Transverse colon (tissue), 4 donors: ENCODE measurements around the gene COA5. TPM values are rescaled to one million over a fixed set of nuclear protein-coding genes. Genes with fewer than 3 reads are reported as not detected.

Experiments used
- DNase-seq: peaks from one replicate; pipeline ENCODE4 v3.0.0-alpha.2; 2019
- H3K27ac ChIP-seq, 4 donors: fragments of 200-600 bp; sonication (generic); 2 replicates each; pipeline ENCODE4 v1.5.1; 2016 to 2018; ENCODE audit warnings: inconsistent platforms in 4 of 4
- H3K27me3 ChIP-seq: fragments of 200-600 bp; sonication (generic); 2 replicates; pipeline ENCODE4 v1.5.1; 2017; ENCODE audit warnings: inconsistent platforms
- H3K36me3 ChIP-seq, 4 donors: fragments of 200-600 bp; sonication (generic); 2 replicates each; pipeline ENCODE4 v1.5.1; 2017 to 2019; ENCODE audit warnings: inconsistent platforms in 4 of 4
- H3K4me1 ChIP-seq, 4 donors: fragments of 200-600 bp; sonication (generic); 2 replicates each; pipeline ENCODE4 v1.5.1; 2017 to 2020; ENCODE audit warnings: inconsistent platforms in 4 of 4
- H3K4me3 ChIP-seq, 4 donors: fragments of 200-600 bp; sonication (generic); 1 replicate in 1 of 4; 2 replicates in 3 of 4; pipeline versions ENCODE4 v1.5.1 to v1.6.1; 2017 to 2019; ENCODE audit warnings: inconsistent platforms in 4 of 4
- H3K9me3 ChIP-seq, 2 donors: fragments of 200-600 bp; sonication (generic); 2 replicates each; pipeline ENCODE4 v1.5.1; 2017 to 2019; ENCODE audit warnings: inconsistent platforms in 2 of 2
- CTCF ChIP-seq, 5 experiments: fragments of 200-600 bp in 3 of 5; fragments of 450-650 bp in 2 of 5; sonication (generic) in 3 of 5; IDR thresholded peaks; 1 replicate in 2 of 5; 2 replicates in 3 of 5; pipeline ENCODE4 v1.5.1; 2016 to 2017; ENCODE audit warnings: antibody characterized with exemption in 5 of 5, inconsistent platforms in 3 of 5, mild to moderate bottlenecking in 2 of 5, moderate library complexity in 1 of 5
- EP300 ChIP-seq: sonication (generic); formaldehyde crosslinking; IDR thresholded peaks from one replicate; pipeline ENCODE4 v1.6.1; 2017; ENCODE audit warnings: antibody characterized with exemption, low read depth
- POLR2A ChIP-seq: fragments of 450-650 bp; IDR thresholded peaks from one replicate; pipeline ENCODE4 v1.6.1; 2016; ENCODE audit warnings: antibody characterized with exemption, mild to moderate bottlenecking, moderate library complexity
- POLR2AphosphoS5 ChIP-seq, 3 donors: sonication (generic); formaldehyde crosslinking; IDR thresholded peaks; one replicate each; pipeline ENCODE4 v1.6.1; 2016; ENCODE audit warnings: antibody characterized with exemption in 3 of 3
- WGBS, 2 donors: methylation state at CpG; one replicate each; pipeline ENCODE4 v1.1.5; 2018; ENCODE audit warnings: low coverage in 1 of 2; 5-methylcytosine and 5-hydroxymethylcytosine counted together
- in situ Hi-C, 4 donors: fragments of 200-750 bp; cut with MboI; loops; one replicate each; pipeline versions ENCODE4 v1.15.0 to v1.15.1; 2017; ENCODE audit warnings: low sequenced_read_pairs in 3 of 4, low pct_ligation_motif_present in 1 of 4, low pct_unique_long_range_greater_than_20kb in 1 of 4
- intact Hi-C: fragments of 100-400 bp; cut with DNase I; formaldehyde crosslinking; loops from one replicate; pipeline ENCODE4 v1.15.1; 2023; ENCODE audit warnings: low total_unique reads
- total RNA-seq, 4 donors: library from RNA; depleted of rRNA; stranded (reverse); fragments of >200 nt; gene quantifications; one replicate each; pipeline ENCODE4 v1.1.0, GENCODE V29; 2016

The COA5 gene
- total RNA-seq, 4 donors from 2014 or later = 4.5 to 36.2 (median 23.2) TPM

- Histone ChIP-seq H3K4me1 (no peaks in the 10 kb centered on the region), H3K27me3 (no peaks in the 10 kb centered on the region), H3K4me3 (no peak overlapping the region), H3K36me3 (peaks cover 0 to 4% (median 0%) of the 10 kb centered on the region in 4 donors), H3K9me3 (no peaks in the 10 kb centered on the region), H3K27ac (no peak overlapping the region)
- WGBS, 2 donors = 65 to 90% methylated on average over 2 to 15 of the region's 15 CpGs
- no peak for DNase-seq
- intact Hi-C loops (no loop called here), in situ Hi-C loops (loop anchor here in 1 of 4 donors (25.0 kb wide), 1 partner anchor 160 kb away; no protein-coding TSS in a partner anchor)
- no peak for TF ChIP-seq EP300
- TF ChIP-seq POLR2A = no peak
Measured at GRCh38 chr2:98572676-98573075, 35.6 kb downstream of the COA5 start.

GRCh38 chr2:98572211-98572610 lies 36.1 kb downstream of the COA5 start:
- Histone ChIP-seq H3K27me3 (no peaks in the 10 kb centered on the region), H3K4me3 (no peak overlapping the region), H3K36me3 (peaks cover 0 to 4% (median 0%) of the 10 kb centered on the region in 4 donors), H3K4me1 (no peaks in the 10 kb centered on the region), H3K27ac (no peak overlapping the region), H3K9me3 (no peaks in the 10 kb centered on the region)
- in situ Hi-C loops = loop anchor here in 1 of 4 donors (25.0 kb wide), 1 partner anchor 160 kb away; no protein-coding TSS in a partner anchor
- TF ChIP-seq CTCF (IDR thresholded peaks at IDR 0.05) (no peak), POLR2AphosphoS5 (IDR thresholded peaks at IDR 0.05) (no peak), EP300 (no peak), POLR2A (no peak)
- no peak for DNase-seq
- intact Hi-C loops = no loop called here
- WGBS, 2 donors = 78 to 86% methylated on average over 3 to 5 of the region's 5 CpGs

GRCh38 chr2:98571796-98572195 lies 36.5 kb downstream of the COA5 start:
- in situ Hi-C loops = loop anchor here in 1 of 4 donors (25.0 kb wide), 1 partner anchor 159 kb away; no protein-coding TSS in a partner anchor
- H3K4me3 ChIP-seq = no peak overlapping the region
- intact Hi-C loops = no loop called here
- WGBS, 2 donors = 94% methylated on average over 9 of the region's 9 CpGs; no CpG with 5 or more reads in 1 of the 2 donors
- no peaks in the 10 kb centered on the region for H3K9me3 ChIP-seq
- H3K27ac ChIP-seq = no peak overlapping the region
- no peak for TF ChIP-seq POLR2A
- no peak for TF ChIP-seq POLR2AphosphoS5 (IDR thresholded peaks at IDR 0.05)
- no peak for TF ChIP-seq CTCF (IDR thresholded peaks at IDR 0.05)
- TF ChIP-seq EP300 = no peak
- DNase-seq = no peak
- H3K27me3 ChIP-seq = no peaks in the 10 kb centered on the region
- peaks cover 0 to 4% (median 0%) of the 10 kb centered on the region in 4 donors for H3K36me3 ChIP-seq
- no peaks in the 10 kb centered on the region for H3K4me1 ChIP-seq

GRCh38 chr2:98571121-98571701 lies 37.1 kb downstream of the COA5 start:
- no peaks in the 10 kb centered on the region for H3K4me1 ChIP-seq
- H3K9me3 ChIP-seq = no peaks in the 10 kb centered on the region
- WGBS, 2 donors = 91 to 93% methylated on average over 5 to 13 of the region's 13 CpGs
- DNase-seq = no peak
- H3K4me3 ChIP-seq = no peak overlapping the region
- H3K27ac ChIP-seq = no peak overlapping the region
- TF ChIP-seq POLR2AphosphoS5 (IDR thresholded peaks at IDR 0.05) = no peak
- TF ChIP-seq CTCF (IDR thresholded peaks at IDR 0.05) = no peak
- TF ChIP-seq EP300 = no peak
- no peak for TF ChIP-seq POLR2A
- in situ Hi-C loops (loop anchor here in 1 of 4 donors (25.0 kb wide), 1 partner anchor 159 kb away; no protein-coding TSS in a partner anchor), intact Hi-C loops (no loop called here)
- no peaks in the 10 kb centered on the region for H3K27me3 ChIP-seq
- H3K36me3 ChIP-seq = peaks cover 0 to 4% (median 0%) of the 10 kb centered on the region in 4 donors
